Epithelial cell of esophagus (primary cell): ENCODE data around the gene BCL11B.

Experiments
- DNase-seq: peaks from one replicate; pipeline ENCODE4 v3.0.0; 2010; ENCODE audit warnings: low read depth
- H3K4me3 ChIP-seq: 2 replicates; pipeline ENCODE4 v1.5.1; 2011; ENCODE audit warnings: mild to moderate bottlenecking, low read length, control low read depth
- CTCF ChIP-seq: IDR thresholded peaks from 2 replicates; pipeline ENCODE4 v1.5.1; 2011; ENCODE audit warnings: low read depth, mild to moderate bottlenecking, low read length, control low read depth, inconsistent platforms; ENCODE audit not compliant: insufficient read depth; ENCODE audit errors: missing control alignments

The BCL11B gene

GRCh38 chr14:99125616-99126431, 146.2 kb downstream of the BCL11B start:
- no peak for TF ChIP-seq CTCF
- DNase-seq, result peak; percentile 73
- no peak overlapping the region for H3K4me3 ChIP-seq

DNA sequence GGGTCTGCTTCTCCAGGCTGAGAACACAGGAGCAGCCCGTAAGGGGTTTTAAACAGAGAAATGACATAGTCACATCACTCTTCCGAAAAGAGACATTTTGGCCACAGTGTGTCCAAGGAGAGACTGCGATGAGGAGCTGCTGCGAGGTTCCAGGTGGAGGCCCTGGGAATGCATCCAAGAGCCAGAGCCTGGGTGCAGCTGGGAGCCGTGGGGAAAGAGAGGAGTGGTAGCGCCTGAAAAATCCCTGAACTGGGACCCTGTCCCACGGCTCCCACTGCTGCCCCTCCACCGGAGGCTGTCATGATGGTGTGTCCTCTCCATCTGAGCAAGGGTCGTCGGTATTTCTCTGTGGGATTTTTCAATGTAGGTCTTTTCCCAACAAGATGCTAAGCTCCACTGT, 146.9 kb downstream of the BCL11B start:
- no peak overlapping the region for H3K4me3 ChIP-seq
- no peak for TF ChIP-seq CTCF
- no peak for DNase-seq

DNA sequence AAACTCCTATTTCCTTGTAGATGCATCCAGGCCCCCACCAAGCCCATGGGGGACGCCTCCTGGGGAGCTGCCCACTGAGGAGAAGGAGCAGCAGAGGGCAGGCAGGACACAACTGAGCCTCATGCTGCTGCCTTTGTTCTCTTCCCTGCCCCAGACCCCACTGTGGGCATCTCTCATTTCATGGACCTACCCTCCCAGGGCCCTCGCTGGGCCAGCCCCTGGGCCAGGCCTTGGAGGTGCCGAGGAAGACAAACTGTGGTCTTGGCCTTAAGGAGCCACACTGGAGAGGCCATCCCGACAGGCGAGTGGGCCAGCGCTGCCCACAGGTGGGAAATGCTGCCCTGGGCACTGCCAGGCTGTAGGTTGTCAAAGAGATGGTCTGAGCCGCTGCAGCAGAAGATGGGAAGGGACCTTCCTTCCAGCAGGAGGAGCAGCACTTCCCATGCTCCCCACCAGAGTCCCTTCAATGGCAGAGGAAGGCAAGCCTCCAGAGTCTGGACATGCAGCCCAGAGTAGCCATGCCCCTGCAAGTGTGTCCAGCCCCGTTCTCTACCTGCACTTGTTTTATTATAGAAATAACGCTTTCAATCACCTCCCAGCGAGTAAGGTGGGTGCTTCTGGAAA, 147.4 kb downstream of the BCL11B start:
- no peak for DNase-seq
- no peak for TF ChIP-seq CTCF

GRCh38 chr14:99123208-99123870, 148.7 kb downstream of the BCL11B start:
- H3K4me3 ChIP-seq, result no peak overlapping the region
- TF ChIP-seq CTCF, result no peak
- no peak for DNase-seq

More for the DNA sequence above, 147.4 kb downstream of the BCL11B start:
- no peak overlapping the region for H3K4me3 ChIP-seq

GRCh38 chr14:99122521-99123125, 149.4 kb downstream of the BCL11B start:
- no peak for DNase-seq
- TF ChIP-seq CTCF, result no peak
- no peak overlapping the region for H3K4me3 ChIP-seq

GRCh38 chr14:99121319-99121875, 150.6 kb downstream of the BCL11B start:
- no peak for TF ChIP-seq CTCF
- no peak for DNase-seq
- no peak overlapping the region for H3K4me3 ChIP-seq
